A549 treated with AZD9567 at 1 μM for 4 hours (cell line): ENCODE results near the gene ZFYVE16. TPM values are rescaled to one million over a fixed set of nuclear protein-coding genes. Genes with fewer than 3 reads are reported as not detected.

Experiments
- total RNA-seq: library from RNA; stranded (reverse); fragments of 200-300 nt; extraction: Qiagen RNA extraction; gene quantifications from 5 replicates; pipeline ENCODE4 v1.2.3, GENCODE V29; 2022; ENCODE audit not compliant: insufficient read depth

Gene ZFYVE16
- total RNA-seq, result 10.4 to 27.9 TPM (median 13.0 TPM) in 5 replicates

GRCh38 chr5:80407735-80408483 lies at the start of gene ZFYVE16:
Gene ZFYVE16 (plus strand): TSS chr5:80408064. CDS start chr5:80434148, 26,084 bp downstream.

GRCh38 chr5:80487829-80488721 lies 80.2 kb downstream of the ZFYVE16 start, which contains the start of gene FAM151B:
Gene FAM151B (plus strand): TSS chr5:80488100. CDS start chr5:80488124, 24 bp downstream.

Other genes starting within 250 kb of the ZFYVE16 start
- gene SERINC5, start 152.0 kb upstream of the ZFYVE16 start, total RNA-seq, result 5.6 to 10.0 TPM (median 6.5 TPM) in 5 replicates
- gene SPZ1, start 88.1 kb upstream of the ZFYVE16 start, total RNA-seq, result not detected in 5 replicates
- 1.1 to 1.6 TPM (median 1.3 TPM) in 4 of 5 replicates, not detected in the other for gene FAM151B, start 80.0 kb downstream of the ZFYVE16 start, total RNA-seq
- 0.02 to 0.04 TPM in 2 of 5 replicates, not detected in the others for gene ANKRD34B, start 162.2 kb downstream of the ZFYVE16 start, total RNA-seq
- 6.4 to 8.0 TPM (median 7.1 TPM) in 5 replicates for gene MSH3, start 246.6 kb downstream of the ZFYVE16 start, total RNA-seq
- 48.3 to 83.6 TPM (median 53.7 TPM) in 5 replicates for gene DHFR, start 246.9 kb downstream of the ZFYVE16 start, total RNA-seq